ENCODE data around the gene S100A14.
"Not testable (repeated sequence)": the region's sequence is repeated elsewhere in the genome, so short reads cannot be mapped to it uniquely, and the experiment has no call there.

S100A14 gene

GRCh38 chr1:153616144-153616916 is at the start of gene S100A14:
Gene S100A14, minus strand, starts transcription at chr1:153616325. Its CDS starts 467 bp downstream, at chr1:153615858.
- DNase-seq (ENCODE audit: low read depth, low spot score): no peak

- DNase-seq (ENCODE audit: low read depth, low spot score): no peak
These were observed 47.1 kb upstream of the S100A14 start for GRCh38 chr1:153663211-153663610.

GRCh38 chr1:153662269-153662668 is 46.1 kb upstream of the S100A14 start:
- DNase-seq (ENCODE audit: low read depth, low spot score): no peak

- no peak for DNase-seq (ENCODE audit: low read depth, low spot score)
These were observed 45.1 kb upstream of the S100A14 start for GRCh38 chr1:153661111-153661708.

GRCh38 chr1:153659656-153660055 is 43.5 kb upstream of the S100A14 start:
- DNase-seq (ENCODE audit: low read depth, low spot score): no peak

GRCh38 chr1:153659175-153659534 is 43.0 kb upstream of the S100A14 start:
- DNase-seq (ENCODE audit: low read depth, low spot score): no peak

- DNase-seq (ENCODE audit: low read depth, low spot score): peak; percentile 44
These were observed 42.5 kb upstream of the S100A14 start, which contains the start of gene SNAPIN for GRCh38 chr1:153658400-153659174. Gene SNAPIN, plus strand, starts transcription at chr1:153658703. Its CDS starts 41 bp downstream, at chr1:153658744.

- no peak for DNase-seq (ENCODE audit: low read depth, low spot score)
These were observed 39.2 kb upstream of the S100A14 start for GRCh38 chr1:153655333-153655732.

- no peak for DNase-seq (ENCODE audit: low read depth, low spot score)
These were observed 36.8 kb upstream of the S100A14 start for GRCh38 chr1:153652805-153653500.

- DNase-seq (ENCODE audit: low read depth, low spot score): no peak
These were observed 35.6 kb upstream of the S100A14 start for GRCh38 chr1:153651771-153652170.

- no peak for DNase-seq (ENCODE audit: low read depth, low spot score)
These were observed 33.7 kb upstream of the S100A14 start for GRCh38 chr1:153649863-153650235.

- DNase-seq (ENCODE audit: low read depth, low spot score): no peak
These were observed 33.2 kb upstream of the S100A14 start for GRCh38 chr1:153649137-153649862.

- no peak for DNase-seq (ENCODE audit: low read depth, low spot score)
These were observed 32.0 kb upstream of the S100A14 start for GRCh38 chr1:153648000-153648643.

GRCh38 chr1:153647346-153647714 is 31.2 kb upstream of the S100A14 start:
- no peak for DNase-seq (ENCODE audit: low read depth, low spot score)

- DNase-seq (ENCODE audit: low read depth, low spot score): no peak
These were observed 30.7 kb upstream of the S100A14 start for GRCh38 chr1:153646672-153647345.

- DNase-seq (ENCODE audit: low read depth, low spot score): no peak
These were observed 27.7 kb upstream of the S100A14 start for GRCh38 chr1:153643816-153644215.

GRCh38 chr1:153643100-153643499 is 27.0 kb upstream of the S100A14 start:
- DNase-seq (ENCODE audit: low read depth, low spot score): no peak

GRCh38 chr1:153642161-153642560 is 26.0 kb upstream of the S100A14 start:
- no peak for DNase-seq (ENCODE audit: low read depth, low spot score)

- no peak for DNase-seq (ENCODE audit: low read depth, low spot score)
These were observed 24.7 kb upstream of the S100A14 start for GRCh38 chr1:153640861-153641260.

- not testable (repeated sequence) for DNase-seq (ENCODE audit: low read depth, low spot score)
These were observed 24.1 kb upstream of the S100A14 start for GRCh38 chr1:153640213-153640612.

All from brain pericyte (primary cell).